T47D (cell line): ENCODE data around the gene TYMS.

Experiments used
- DNase-seq, 2 experiments: peaks; one replicate each; pipeline versions ENCODE4 v3.0.0 to v3.0.0-alpha.2; 2011 to 2012; ENCODE audit warnings: low read depth in 1 of 2, low spot score in 1 of 2
- JUND ChIP-seq: IDR thresholded peaks from 2 replicates; pipeline ENCODE4 v1.6.1; 2012; ENCODE audit warnings: low read depth
- in situ Hi-C: cut with HindIII; loops from 2 replicates; pipeline ENCODE4 v1.10.0; 2016; ENCODE audit warnings: low sequenced_read_pairs, low pct_unique_long_range_greater_than_20kb

TYMS gene

GRCh38 chr18:623761-624620 lies 33.5 kb upstream of the TYMS start:
- TF ChIP-seq JUND, result no peak
- in situ Hi-C loops, result no loop called here
- DNase-seq, result peak in 1 of 2 experiments; percentile 76

GRCh38 chr18:627231-627630 lies 30.2 kb upstream of the TYMS start:
- DNase-seq, result no peak
- TF ChIP-seq JUND, result no peak
- in situ Hi-C loops, result no loop called here

GRCh38 chr18:629269-630150 lies 27.9 kb upstream of the TYMS start:
- no peak for DNase-seq
- TF ChIP-seq JUND, result no peak
- in situ Hi-C loops, result no loop called here

GRCh38 chr18:631560-631959 lies 25.9 kb upstream of the TYMS start:
- in situ Hi-C loops, result no loop called here
- no peak for DNase-seq
- TF ChIP-seq JUND, result no peak

DNA sequence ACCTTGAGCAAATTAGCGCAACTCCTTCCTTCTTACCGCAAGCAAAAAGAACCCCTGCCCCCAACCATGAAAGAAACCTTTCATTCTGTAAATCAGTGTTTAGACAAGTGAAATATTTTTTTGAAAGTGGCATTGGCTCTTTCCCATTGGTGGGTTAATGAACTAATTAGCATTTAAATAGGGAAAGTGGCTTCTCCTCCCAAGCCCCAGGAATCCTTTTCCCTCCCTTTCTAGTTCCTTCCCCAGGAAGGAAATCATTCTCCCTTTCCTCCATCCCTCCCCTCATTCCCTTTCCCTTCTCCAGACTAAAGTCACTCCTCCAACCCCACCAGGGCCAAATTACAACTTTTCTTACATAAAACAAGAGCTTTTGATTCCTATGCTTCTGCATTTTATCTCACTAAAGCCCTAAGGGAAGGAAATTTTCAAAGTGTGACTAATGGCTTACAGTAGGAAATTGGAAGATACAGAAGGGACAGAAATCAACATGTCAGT lies 22.9 kb upstream of the TYMS start:
- in situ Hi-C loops, result no loop called here
- TF ChIP-seq JUND, result no peak

GRCh38 chr18:635171-635570 lies 22.3 kb upstream of the TYMS start:
- no peak for DNase-seq
- in situ Hi-C loops, result no loop called here
- no peak for TF ChIP-seq JUND

More for the DNA sequence above, 22.9 kb upstream of the TYMS start:
- DNase-seq, result no peak

- in situ Hi-C loops, result no loop called here
- TF ChIP-seq JUND, result no peak
- no peak for DNase-seq
These were observed 16.2 kb upstream of the TYMS start for GRCh38 chr18:641224-641623.

- no peak for DNase-seq
- no peak for TF ChIP-seq JUND
- in situ Hi-C loops, result no loop called here
These were observed 13.0 kb upstream of the TYMS start for GRCh38 chr18:644395-645004.

- TF ChIP-seq JUND, result no peak
- no peak for DNase-seq
- in situ Hi-C loops, result no loop called here
These were observed 10.1 kb upstream of the TYMS start for GRCh38 chr18:647304-647703.

- in situ Hi-C loops, result no loop called here
- no peak for TF ChIP-seq JUND
- no peak for DNase-seq
These were observed 8.1 kb upstream of the TYMS start for GRCh38 chr18:649341-649740.

DNA sequence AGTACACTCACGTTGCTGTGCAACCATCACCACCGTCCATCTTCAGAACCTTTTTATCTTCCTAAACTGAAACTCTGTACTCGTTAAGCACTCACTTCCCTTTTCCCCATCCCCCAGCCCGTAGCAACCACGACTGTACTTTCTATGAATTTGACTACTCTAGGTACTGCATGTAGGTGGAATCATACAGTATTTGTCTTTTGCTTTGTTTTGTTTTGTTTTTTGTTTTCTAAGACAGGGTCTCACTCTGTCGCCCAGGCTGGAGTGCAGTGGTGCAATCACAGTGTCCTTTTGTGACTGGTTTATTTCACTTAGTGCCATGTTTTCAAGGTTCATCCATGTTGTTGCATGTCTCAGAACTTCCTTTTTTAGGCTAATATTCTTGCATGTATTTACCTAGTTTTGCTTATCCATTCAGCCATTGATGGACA lies 7.0 kb upstream of the TYMS start:
- no peak for DNase-seq
- no peak for TF ChIP-seq JUND
- in situ Hi-C loops, result no loop called here

GRCh38 chr18:652131-652530 lies 5.3 kb upstream of the TYMS start:
- DNase-seq, result no peak
- no peak for TF ChIP-seq JUND
- in situ Hi-C loops, result no loop called here
